Epidermal melanocyte (primary cell): ENCODE data around the gene SOBP.

Experiments
- DNase-seq: peaks from one replicate; pipeline ENCODE4 v3.0.0; 2011; ENCODE audit warnings: low spot score; ENCODE audit not compliant: insufficient read length

SOBP gene

DNA sequence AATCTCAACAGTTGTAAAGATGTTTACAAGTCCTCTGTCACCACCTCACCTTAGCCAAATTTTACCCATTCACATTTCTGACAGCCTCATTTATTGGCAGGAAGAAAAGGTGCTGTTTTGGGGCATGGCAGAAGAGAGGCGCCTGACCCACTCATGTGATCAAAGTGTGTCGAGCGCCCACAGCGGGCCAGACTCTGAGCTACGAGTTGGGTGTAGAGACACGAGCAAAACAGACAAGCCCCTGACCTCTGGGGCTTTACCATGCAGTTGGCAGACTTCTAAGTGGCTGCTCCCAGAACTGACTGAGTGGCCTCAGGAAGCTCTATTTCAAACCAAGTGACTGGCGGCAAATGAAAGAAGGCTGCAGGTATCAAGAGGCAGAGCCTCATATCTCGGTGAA is 167.0 kb downstream of the SOBP start:
- DNase-seq = no peak

DNA sequence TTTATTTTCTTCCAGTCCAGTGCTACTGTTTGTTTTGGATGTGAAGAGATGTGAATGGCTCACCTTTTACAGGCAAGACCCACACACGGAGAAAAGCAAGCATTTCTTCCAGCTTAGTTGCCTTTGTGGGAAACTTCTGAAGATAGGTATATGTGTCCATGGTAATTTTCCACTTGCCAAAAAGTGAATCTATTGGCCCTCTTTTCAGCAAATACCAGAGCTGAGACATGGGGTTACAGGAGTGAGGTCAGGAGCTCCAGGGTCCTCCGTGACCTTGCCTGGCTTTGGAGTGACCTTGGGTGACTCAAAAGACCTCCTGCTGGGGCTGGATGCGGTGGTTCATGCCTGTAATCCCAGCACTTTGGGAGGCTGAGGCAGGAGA is 167.4 kb downstream of the SOBP start:
- DNase-seq = no peak

DNA sequence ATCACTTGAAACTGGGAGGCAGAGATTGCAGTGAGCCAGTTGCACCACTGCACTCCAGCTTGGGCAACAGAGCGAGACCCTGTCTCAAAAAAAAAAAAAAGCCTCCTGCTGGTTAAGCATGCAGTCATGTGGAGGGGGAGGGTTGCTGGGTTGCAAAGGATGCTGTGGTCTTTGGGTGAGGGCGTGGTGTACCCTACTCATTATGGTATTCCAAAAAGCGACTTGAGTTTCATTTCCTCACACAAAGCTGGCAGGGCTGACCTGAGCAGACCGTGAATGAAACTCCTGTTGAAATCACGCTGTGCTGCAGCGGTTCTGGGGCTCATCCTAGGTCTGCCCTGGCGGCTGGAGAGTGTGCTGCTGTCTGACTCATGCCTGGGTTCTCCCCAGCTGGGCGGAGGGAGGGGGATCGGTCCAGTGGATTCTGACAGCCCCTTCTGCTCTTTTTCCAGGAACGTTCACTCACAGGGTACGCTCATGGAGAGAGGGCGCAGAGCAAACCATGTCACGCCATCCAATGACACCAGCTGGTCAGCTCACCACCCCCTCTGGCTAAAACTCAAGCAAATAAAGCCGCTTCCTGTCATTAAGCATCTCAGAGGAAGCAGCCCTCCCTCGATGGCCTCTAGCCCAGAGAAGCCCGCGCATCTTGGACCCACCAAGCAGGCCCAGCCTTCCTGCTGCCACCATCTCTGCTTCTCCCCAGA is 168.0 kb downstream of the SOBP start:
- DNase-seq = no peak

DNA sequence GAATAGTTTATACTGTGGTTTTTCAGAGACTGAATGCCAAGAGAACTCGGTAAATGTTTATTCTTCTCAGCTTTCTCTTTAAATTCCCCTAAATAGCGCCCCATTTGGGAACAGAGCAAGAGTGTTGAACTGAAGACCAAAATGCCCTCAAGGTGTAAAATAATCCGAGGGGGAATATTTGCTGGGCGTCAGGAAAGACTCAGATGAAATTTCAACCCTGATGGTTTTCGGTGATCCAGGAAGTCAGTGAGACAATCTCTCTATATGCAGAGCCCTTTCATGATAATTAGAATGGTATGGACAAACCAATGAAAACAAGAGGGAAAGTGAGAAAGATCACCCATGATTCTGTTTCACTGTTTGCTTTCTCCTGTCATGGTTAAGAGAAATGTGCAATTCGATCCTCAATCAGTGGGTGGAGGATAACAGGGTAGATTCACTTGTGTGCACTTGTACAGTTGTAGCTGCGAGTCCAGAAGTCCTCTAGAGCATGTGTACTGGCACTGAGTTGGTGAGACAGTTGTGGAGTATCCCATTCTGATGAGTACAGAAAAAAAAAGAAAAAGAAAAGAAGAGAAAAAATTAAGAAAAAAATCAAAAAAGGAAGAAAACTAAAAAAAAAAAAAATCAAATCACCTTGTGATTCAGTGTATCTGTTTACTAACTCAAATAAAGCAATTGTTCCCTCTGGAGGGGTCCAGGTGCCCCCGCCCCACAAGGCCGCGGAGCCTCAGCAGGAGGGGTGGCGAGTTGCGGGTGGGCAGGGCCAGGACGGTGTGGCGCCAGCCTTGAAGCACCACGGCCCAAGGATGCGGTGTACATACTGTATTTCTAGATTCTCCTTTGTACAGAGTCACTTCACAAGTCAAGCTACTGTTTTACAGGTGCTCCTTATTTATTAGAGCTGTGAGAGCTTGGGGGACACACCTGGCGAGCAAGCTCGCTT is 169.3 kb downstream of the SOBP start:
- DNase-seq = no peak

DNA sequence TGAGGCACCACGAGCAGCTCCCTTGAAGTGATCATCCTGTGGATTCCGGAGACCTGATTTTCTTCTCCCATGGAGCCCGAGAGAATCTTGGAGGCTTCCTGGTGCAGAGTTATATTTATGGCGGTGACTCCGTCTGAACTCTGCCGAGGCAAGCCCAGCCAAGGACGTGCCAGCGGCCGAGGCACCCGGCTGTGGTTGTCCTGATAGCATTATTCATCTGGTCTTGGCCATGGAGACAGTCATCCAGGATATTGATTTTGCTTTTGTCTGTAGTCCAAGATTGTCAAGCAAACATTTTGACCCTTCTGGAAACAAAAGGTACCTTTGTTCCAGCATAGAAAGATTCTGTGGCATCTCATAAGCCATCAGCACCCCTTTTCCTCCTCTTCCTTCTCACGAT is 170.9 kb downstream of the SOBP start:
- DNase-seq = no peak

DNA sequence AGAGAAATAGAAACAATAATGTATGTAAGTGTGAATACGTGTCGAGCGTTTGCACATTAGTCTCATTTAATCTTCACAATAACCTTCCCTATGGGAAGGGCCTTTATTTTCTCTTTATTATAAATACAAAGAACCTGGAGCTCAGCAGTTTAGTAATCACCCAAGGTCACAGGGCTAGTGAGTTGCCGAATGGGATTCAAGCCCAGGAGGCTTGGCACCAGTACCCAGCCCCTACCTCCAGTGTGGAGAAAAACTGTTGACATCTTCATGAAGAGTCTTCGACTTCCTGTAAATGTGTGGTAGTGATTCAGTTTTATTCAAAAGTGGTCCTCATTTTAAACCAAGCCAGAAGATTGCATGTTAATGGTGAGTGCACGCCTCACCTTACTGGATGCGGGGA is 171.4 kb downstream of the SOBP start:
- no peak for DNase-seq

DNA sequence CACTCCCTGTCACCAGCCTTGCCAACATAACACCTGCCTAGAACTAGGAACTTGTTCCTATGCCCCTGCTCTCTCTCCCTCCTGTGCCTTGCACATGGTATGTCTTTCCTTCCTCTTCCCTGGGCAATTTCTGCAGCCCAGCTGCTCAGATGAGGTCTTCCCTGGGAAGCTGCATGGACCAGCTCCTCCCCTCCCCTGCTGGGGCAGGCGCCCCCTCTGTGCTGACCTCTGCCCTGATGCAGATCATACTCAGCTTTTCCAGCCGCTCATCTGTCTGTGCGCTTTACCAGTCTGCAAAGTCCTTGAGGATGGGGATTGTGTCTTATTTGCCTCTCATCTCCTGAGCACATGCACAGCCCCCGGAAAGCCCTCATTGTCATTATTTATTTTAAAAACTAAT is 172.4 kb downstream of the SOBP start:
- DNase-seq = no peak

DNA sequence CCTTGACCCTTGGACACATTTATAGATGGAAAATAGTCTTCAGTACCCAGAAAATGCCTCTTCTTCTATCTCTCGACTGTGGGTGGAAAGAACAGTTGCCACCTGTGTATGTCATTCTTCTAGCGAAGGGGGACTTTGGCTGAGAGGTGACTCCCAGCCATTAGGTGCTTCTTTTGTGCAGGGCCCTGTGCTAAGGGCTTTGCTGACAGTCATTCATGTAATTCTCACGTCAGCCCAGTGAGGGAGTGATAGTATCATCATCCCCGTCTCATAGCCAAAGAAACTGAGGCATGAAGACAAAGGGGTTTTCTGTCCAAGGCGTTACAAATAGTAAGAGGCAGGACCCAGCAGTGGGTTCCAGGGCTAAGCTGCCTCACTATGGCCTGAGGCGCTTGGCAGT is 173.4 kb downstream of the SOBP start:
- DNase-seq = no peak

DNA sequence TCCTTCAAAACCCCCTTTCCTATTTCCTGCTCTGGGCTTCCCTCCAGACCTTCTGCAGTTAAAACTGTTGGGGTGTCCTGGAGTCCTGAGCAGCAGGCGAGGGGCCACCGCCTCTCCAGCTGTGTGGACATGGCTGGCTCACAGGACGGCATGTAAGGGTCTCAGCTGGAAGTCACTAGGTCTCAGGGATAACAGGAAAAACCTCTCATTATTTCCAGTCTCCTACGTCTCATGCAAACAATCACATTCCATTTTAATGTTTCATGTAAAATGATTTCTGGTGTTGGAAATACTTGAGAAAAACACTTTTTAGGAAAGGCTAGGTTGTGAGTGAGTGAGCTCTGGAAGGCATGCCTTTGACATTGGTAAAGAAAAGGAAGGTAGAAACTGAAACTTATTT is 175.5 kb downstream of the SOBP start:
- DNase-seq = no peak

DNA sequence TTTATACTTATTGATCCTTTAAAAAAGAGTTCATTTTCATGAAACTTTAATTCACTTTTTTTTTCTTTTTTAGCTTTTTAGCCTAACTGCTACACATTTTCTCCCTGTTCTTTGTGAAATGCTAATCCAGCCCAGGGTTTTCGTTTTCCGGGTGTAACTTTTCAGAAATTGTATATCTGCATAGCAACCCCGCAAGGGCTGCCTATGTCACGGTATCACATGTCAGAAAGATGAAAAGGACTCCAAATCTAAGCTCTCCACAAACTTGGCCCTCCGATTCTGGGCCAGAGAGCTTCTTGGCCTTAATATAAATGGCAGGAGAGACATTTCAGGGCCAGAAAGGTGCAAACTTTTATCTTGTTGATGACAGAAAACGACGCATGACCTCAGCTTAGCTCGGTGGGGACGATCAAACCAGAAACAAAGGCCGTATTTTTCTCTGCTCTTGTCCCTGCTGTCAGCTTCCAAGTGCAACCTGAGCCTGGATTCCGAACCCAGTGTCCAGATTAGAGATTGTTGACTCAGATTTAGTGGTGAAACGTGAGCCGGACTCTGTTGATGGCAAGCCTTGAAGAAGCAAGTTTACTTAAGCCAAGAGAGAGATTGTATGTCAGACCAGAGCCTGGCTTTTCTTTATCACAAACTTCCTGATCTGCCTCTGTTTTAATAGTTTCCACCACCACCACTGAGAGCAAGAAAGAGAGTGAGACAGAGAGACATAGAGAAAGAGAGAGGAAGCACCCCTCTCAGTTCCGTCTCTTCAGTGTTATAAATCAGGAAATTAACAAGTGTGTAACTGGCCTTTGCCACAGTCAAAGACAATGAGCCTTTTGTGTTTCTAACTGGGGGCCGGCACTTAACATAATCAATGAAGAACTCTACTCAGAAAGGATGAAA is 176.4 kb downstream of the SOBP start:
- DNase-seq = peak; percentile 42

DNA sequence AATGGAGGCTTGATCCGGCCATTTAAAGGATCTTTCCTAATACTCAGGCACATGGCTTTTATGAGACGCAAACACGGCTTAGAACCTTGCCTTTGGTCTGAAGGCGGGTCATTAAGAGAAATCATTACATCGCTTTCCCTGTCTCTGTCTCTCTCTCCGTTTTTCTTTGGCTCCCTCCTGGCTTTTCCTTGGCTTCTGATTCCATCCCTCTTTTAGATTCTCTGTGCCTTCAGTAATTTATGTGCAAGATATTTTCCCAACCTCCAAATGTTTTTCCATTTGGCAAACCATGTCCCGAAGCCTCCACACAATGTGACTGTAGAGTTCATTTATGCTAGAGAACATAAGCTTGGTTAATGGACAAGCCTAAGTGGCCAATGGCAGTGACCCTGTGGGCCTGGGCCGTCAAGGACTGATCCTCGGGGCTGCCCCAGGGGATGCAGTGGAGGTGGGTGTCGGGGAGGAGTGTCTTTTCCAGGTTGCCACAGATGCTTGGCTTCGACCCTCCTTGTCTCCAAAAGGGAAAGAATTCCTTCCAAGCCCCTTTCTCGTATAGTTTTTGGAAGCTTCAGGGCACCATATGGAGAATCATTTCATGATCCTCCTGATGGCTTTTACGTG is 177.2 kb downstream of the SOBP start:
- no peak for DNase-seq

DNA sequence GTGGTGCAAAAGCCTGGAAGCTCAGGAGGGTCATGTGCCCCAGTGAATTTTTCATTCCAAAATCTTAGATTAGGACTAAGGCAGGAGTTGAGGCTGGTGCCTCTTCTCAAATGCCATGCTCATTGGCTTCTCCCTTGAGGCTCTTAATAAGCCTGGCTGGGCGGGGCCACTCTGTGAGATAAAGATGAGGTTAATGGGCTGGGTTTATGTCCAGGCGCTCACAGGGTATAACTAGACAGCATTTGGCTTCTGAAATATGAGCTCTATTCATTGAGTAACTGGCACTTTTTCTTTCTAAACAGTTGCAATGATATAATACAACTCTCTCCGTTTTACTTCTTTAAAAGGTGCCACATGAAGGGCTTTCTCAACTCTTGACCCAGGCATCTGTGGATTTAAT is 177.9 kb downstream of the SOBP start:
- DNase-seq = no peak

DNA sequence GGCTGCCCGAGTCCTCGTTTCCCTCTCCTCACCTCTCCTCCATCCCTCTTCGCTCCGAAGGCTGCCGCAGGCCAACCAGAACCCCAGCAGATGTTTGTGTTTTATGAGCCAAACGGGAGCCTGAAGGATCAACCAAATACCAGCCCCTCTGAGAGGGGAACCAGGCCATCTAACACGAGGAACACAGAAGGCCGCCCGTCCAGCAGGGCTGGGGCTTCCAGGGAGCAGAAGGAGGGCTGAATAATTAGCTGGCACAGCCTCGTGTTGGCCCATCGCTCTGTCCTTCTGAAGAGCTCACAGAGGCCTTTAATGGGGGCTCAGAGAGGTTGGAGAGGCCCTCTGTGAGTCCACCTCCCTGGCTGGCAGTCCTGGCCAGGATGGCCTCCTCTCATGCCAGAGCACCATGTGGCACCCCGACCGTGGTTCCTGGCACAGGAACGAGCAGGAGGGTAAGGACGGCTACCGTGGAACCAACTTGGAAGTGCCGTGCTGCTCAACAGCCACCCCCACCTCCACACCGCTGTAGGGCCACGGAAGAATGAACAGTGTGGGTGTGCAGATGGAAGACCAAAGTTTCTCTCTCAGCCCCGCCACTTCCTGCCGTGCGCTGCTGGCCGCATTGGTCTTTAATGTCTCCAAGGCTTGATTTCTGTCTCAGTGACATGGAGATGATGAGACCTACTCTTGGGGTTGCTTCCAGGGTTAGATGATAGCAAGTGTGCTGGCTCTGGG is 179.0 kb downstream of the SOBP start:
- DNase-seq = no peak

DNA sequence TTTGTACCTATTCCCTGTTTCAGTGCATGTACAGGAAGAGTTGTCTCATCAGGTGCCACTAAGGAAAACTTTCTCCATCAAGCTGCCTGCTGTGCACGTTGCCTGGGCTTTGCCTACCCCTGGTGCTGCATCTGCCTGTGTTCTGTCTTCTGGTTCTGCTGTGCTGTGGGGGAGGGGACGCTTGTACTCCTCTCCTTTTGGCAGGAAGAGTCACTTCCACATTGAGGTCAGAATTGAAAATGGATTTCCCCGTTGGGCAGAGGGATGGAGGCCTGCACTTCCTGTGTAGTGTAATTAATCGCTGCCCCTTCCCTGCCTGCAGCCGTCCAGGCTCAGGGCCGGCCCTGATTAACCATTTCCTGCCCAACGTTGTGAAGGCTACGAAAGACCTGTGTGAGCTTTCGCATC is 180.9 kb downstream of the SOBP start:
- no peak for DNase-seq

DNA sequence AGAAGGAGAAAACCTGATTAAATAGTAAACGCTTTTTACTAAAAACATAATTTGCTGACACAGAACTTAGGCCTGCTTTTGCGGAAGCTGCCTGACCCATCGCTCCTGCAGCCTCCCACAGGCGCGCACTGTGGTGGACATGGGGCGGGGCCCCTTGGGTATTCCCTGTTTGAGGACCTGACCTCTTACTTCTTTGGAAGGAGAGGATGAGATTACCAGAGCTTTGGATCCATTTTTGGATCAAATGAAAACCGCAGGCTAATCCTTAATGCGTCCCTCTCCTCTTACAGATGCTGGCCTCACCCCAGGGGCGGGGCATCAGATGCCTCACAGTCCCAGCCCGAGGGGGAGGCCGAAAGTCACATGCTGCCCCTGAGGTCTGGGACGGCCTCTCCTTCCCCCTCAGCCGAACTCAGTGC is 183.2 kb downstream of the SOBP start:
- DNase-seq = no peak

DNA sequence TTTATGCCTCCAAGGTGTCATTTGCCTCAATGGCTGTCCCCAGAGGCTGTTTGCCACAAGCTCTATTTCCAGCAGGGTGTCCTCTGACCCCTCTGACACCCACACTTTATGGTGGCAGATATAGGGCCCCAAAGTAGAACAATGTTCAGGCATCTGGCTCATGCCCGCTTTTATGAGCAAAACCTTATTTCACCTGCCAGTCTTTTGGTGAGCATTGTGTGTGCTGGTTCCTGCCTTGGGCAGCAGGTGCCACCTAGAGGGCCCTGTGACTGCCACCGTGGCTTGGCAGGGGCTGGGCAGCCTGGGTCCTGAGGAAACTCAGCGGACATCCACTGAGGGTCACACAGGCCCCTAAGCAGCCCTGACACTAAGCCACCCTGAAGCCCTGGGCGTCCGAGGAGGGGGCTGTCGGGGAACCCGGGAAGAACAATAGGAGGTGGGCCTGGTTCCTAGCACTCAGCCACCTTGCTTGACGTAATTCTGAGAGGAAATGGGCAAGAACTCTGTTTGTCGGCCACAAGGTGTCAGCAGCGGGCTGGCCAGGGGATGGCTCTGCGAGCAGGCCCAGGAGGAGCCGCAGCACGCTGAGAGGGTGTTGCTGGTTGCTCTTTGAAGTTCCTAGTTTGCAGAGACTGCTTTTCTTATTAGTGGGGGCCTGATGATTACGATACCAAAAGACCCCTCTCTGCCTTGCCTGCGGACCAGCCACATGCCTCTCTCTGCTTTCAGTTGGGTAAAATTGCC is 185.2 kb downstream of the SOBP start:
- DNase-seq = peak; percentile 77

DNA sequence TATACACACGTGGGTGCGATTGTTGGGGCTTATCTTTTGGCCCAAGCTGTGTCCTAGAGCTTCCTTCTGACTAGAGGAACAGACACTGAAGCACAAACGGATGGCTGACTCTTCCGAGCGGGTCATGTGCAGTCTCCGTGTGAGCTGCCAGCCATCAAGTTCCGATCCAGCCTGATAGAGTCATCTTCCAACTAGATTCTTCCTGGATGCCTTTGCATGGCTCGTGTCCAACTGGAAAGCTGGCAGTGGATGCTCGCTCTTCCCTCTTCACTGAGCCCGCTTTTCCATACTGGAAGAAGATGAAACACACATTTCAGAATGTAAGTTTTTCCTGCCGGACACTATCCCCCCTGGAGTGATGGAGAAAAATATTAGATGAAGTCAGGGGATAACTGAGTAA is 186.1 kb downstream of the SOBP start:
- DNase-seq = no peak

DNA sequence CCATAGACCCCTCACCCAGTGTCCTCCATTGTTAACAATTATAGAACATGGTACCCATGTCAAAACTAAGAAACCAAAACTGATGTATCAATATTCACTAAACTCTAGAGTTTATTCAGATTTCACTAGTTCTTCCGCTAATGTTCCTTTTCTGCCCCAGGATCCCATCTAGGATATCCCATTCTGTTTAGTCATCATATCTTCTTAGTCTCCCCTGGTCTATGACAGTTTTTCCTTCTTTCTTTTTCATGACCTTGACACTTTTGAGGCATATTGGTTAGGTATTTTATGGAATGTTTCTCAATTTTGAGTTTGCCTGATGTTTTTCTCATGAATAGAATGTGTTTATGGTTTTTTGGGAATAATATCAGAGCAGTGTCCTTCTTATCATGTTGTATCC is 187.5 kb downstream of the SOBP start:
- no peak for DNase-seq

DNA sequence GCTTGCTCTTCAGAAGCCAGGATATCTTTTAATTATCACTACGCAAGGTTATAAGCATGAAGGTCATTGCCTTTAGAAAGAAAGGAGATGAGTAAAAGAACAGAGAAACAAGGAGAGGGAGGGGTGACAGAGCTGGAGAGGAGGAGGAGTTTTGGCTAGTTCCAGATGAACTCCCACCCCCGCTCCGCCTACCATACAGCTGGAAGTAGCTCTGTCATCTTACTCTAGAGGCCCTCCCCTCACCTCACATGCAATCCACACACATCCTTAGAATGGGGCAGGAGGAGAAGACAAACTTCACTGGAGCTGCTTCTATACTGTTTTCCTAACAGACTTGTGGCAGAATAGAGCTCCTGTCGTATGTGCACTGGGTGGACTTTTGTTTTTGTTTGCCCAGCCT is 189.5 kb downstream of the SOBP start:
- no peak for DNase-seq

DNA sequence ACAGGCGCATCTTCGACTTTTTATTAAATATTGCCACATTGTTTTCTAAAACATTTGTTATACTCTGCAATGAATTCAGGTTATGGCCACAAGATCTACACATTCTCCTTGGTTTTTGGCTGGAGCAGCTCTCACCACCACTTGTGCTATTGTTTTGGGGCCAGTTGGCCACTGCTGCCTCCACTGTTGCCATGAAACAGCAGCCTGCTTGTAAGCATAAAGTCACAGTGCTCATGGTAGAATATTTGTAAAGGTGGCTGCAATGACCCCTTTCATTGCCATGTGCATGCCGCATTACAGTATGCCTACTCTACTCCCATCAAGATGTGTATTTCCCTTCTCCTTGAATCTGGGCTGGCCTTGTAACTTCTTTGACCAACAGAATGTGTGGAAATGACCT is 192.8 kb downstream of the SOBP start:
- DNase-seq = no peak
